ENCODE results near the gene GSTO2.
"Not testable (repeated sequence)": the region's sequence is repeated elsewhere in the genome, so short reads cannot be mapped to it uniquely, and the experiment has no call there.

The GSTO2 gene

DNA sequence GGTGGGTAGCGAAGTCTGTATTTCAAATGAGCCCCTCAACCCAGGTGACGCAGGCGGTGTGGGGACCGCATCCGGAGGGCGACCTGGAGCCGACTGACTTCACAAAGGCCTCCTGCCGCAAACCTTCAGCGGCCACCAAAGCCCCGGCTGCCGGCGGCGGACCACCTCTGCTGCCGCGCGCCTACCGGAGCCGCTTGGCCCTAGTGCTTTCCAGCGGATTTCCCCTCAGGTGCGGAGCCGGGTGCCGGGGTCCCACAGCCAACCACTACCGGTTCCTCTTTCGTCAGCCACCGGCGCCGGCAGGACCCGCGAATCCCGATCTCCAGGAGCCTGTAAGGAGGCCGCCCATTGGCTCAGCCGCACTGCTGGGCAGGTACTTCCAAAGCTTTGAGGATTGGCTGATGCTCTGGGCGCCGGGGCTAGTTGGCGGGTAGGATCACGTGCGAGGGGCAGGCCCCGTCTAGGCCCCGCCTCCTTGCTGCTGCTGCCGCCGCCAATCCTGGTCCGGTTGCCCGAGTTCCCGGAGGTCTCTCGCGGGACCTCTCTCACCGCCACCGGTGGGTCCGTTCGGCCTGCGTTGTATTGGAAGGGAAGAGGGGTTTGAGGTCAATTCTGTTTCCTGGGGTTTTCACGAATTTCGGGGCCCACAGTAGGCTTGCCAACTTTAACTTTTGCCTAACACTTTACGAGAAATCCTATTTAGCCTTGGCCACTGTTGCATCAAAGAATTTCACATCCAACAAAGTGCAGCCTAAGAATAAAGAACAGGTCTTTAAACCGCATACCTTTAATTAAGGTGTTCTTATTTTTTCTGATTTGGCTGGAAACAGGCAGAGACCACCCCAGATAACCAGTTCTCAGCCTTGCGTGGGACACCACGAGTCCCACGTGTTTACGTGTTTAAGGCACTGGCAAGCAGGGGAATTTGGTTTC is at the start of gene GSTO2:
Gene GSTO2 (plus strand): TSS at position 472 of the 933 bp plus-strand sequence. CDS start 5,732 bp downstream, outside the sequence.
- DNase-seq (ENCODE audit: low read depth): peak; percentile 97

DNA sequence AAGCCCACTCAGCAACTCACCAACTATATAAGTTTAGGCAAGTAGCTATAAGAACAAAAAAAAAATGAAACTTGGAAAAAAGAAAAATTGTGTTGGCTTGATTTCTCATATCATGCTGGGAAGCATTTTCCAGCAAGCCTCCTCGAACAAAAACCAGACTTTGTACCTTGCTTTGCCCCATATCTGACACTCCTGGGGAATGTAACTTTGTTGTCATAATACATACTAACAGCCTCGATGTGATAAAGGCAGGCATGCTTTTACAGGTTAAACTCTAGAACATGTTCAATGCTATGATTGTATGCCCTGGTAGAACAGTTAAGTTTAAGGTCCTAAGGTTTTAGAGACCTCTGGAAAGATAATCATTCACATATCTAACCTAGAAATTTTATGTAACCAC is 48.5 kb upstream of the GSTO2 start:
- DNase-seq (ENCODE audit: low read depth): no peak

DNA sequence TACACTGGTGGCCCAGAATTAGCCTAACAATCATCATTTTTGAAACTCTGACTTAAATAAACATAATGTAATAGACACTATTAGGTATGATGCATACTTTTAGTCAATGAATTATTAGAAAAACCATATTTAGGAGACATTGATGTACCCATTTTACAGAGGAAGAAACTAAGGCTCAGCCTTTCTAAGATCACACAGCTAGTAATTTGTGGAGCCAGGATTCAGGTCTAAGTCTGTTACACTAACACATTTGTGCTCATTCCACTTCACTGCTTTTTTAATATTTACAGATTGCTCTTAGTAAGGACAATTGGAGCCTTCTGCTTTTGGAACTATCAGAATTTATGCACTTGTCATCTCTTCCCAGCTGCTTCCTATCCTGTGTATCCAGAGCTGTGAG is 45.7 kb upstream of the GSTO2 start:
- DNase-seq (ENCODE audit: low read depth): no peak

DNA sequence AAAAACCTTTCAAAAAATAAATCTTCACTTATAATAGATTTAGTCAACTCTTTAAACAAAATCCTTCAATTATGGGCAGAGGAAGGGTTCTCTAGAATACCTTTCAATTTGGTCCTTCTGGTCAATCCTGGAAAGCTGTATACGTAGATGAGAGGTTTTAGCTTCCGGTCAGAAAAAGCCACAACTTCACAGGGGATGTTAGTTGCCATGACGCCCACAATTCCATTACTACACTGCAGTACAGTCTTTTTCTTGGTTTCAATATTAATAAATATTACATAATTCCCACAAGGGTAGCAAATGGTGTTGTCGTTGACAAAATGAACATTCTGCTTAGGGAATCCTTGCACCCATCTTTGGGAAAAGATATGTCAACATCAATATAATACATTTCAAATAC is 38.5 kb upstream of the GSTO2 start:
- no peak for DNase-seq (ENCODE audit: low read depth)

DNA sequence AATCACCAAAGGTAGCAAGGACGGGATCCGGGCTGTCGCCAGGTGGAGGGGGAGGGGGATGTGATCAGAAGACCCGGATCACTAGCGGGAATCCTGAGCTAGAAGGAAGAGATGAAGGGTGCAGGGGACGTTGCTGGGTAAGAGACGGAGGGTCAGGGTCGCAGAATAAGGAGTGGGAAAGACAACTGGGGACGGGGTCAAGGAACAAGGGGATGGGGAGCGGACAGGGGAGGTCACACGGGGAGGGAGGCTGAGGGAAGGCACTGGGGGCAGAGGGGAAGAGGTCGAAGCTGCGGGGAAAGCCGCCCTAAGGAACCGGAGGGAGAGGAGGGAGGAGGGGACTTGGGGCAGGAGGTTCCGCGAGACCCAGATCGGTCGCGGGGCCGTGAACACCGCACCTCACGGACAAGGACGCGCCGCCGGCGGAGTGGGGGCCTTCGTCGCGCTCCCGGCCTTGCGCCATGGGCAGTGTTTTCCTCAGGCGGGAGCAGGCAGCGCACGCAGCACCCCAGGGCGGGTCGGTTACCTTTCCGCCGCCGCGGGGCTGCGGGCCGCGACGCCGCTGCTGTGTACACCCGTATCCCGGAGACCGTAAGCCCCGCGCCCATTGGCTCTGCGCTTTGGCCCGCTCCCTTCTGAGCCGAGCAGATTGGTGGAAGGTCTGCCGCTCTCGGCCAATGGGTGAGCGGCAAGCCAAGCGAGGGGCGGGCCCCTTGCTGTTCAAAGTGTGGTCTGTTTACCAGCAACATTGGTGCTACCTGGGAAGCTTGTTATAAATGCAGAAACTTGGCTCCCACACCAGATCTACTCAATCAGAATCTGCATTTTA is 37.0 kb upstream of the GSTO2 start, which contains the start of gene CFAP43:
Gene CFAP43 (minus strand): TSS at position 581 of the 829 bp plus-strand sequence. CDS start 118 bp downstream, at position 463.
- DNase-seq (ENCODE audit: low read depth): peak; percentile 98

DNA sequence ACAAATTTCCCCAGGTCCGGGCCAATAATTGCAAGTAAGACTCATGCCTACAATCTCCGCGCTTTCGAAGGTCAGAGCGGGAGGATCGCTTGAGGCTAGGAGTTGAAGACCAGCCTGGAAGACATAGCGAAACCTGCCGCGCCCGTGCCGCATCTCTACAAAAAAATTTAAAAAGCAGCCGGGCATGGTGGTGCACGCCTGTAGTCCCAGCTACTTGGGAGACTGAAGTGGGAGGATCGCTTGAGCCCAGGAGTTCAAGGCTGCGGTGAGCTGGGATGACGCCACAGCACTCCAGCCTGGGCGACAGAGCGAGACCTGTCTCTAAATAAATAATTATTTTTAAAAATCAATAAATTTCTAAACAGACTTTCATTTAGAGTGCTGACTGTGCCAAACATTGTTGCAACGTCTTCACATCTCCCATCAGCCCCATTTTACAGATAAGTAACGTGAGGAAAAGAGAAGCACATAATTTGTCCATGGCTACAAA is 36.3 kb upstream of the GSTO2 start:
- no peak for DNase-seq (ENCODE audit: low read depth)

DNA sequence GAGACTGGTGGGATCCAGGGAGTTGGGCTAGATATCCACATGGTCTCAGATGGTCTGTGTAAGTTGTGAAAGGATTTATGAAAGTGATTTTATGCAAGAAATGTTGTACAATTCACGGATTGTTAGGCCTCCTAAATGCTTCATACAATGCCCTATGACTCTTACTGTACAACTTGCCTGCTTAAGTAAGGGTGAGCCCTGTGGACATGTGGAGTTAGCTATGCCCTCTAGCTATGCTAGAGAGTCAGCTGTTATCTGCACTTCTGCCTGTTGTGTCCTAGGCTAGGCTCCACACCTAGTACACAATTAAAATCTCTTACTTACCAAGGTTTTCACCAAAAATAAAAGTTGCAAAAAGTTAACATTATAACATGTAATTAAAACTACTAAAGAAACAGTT is 35.2 kb upstream of the GSTO2 start:
- DNase-seq (ENCODE audit: low read depth): no peak

DNA sequence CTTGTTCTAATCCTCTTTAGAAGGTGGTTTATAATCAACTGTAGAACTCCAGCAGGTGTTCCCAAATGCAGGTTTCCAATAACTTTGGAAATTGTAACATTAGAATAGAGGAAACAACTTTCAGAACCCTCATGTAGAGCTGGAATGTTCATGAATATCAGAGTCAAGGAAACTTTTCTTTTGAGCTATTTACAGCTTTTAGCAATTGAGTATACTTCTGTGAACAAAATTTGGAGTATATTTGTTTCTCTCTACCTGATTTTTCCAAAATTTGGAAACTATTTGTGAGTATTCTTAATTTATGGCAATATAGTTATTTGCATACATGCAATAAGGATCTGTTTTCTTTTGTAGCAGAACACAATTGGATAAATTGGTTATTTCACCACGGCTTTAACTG is 34.0 kb upstream of the GSTO2 start:
- DNase-seq (ENCODE audit: low read depth): no peak

DNA sequence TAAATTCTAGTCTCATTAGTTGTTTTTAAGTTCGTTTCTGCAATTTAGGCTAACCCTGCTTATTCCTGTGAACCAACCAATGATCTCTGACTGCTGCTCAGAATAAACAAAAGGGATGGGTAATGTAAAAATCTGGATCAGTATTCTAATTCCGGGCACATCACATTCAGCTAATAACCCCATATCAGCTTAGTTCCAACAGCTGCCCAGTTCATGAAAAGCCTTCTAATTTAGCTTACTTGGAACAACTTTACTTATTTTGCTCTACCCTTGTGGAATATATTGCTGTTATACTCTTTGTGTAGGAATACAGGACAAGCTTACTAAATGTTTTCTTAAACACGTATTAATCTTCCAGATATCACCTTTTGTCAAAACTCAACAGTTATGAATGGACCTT is 33.2 kb upstream of the GSTO2 start:
- no peak for DNase-seq (ENCODE audit: low read depth)

DNA sequence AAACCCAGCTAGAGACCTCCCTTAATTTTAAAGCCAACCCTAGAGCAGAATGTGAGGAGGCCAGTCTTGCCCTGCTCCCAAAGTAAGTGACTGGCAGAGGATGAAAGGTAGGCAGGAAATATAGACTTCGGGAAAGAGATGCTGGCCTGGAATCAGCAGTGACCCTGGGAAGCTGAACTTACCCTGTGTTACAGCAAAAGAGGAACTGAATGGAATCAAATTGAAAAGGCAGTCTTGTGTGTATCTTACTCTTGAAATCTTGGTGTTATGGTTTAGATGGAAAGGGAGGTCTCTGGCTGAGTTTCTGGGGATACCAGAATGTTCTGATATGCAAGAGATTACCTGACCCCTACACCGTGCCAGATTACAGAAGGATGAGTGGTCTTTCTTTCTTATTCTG is 28.9 kb upstream of the GSTO2 start:
- no peak for DNase-seq (ENCODE audit: low read depth)

DNA sequence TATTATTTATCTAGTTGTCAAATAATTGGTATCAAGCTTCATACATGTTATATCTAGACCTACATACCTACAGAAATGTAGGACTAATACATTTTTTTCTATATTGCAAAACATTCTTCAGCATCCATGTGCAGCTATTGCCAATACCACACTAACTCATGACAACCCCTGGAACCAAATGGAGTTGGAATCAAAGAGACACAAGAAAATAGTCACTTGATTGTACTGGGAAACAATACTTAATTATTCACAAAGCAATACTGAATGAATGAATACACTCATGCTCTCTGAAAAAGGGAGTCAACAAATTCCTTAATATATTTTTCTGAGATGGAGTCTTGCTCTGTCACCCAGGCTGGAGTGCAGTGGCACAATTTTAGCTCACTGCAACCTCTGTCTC is 26.4 kb upstream of the GSTO2 start:
- no peak for DNase-seq (ENCODE audit: low read depth)

DNA sequence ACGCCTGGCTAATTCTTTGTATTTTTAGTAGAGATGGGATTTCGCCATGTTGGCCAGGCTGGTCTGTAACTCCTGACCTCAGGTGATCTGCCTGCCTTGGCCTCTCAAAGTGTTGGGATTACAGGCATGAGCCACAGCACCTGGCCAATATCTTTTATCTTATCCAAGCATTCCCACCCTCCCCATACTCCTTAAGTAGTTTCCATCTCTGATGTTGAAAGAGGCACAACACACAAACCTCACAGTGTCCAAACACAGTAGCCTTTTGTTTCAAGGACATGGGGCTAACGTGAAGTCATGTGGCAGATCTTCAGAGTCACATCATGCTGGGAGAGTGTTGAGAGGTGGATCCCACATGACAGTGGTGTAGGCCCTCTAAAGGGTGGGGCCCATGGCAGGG is 26.0 kb upstream of the GSTO2 start:
- DNase-seq (ENCODE audit: low read depth): not testable (repeated sequence)

DNA sequence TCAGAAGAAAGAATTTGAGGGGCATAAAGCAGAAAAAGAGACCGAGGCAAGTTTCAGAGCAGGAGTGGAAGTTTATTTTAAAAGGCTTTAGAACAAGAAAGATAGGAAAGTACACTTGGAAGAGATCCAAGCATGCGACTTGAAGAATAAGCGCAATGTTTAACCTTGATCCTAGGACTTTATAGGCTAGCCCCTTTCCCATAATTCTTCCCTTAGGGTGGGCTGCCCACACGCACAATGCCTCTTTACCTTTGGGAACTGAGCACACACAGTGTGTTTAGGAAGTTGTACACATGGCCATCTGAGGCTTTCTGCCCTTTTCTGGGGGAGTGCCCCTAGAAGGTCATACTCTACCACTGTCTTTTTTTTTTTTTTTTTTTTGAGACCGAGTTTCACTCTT is 25.5 kb upstream of the GSTO2 start:
- DNase-seq (ENCODE audit: low read depth): no peak

DNA sequence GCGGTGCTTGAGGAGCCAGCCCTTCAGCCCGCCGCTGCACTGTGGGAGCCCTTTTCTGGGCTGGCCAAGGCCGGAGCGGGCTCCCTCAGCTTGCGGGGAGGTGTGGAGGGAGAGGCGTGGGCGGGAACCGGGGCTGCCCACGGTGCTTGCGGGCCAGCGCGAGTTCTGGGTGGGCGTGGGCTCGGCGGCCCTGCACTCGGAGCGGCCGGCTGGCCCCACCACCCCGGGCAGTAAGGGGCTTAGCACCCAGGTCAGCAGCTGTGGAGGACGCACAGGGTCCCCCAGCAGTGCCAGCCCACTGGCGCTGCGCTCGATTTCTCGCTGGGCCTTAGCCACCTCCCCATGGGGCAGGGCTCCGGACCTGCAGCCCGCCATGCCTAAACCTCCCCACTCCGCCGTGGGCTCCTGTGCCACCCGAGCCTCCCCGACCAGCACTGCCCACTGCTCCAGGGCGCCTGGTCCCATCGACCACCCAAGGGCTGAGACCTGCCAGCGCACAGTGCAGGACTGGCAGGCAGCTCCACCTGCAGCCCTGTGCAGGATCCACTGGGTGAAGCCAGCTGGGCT is 23.8 kb upstream of the GSTO2 start:
- no peak for DNase-seq (ENCODE audit: low read depth)

DNA sequence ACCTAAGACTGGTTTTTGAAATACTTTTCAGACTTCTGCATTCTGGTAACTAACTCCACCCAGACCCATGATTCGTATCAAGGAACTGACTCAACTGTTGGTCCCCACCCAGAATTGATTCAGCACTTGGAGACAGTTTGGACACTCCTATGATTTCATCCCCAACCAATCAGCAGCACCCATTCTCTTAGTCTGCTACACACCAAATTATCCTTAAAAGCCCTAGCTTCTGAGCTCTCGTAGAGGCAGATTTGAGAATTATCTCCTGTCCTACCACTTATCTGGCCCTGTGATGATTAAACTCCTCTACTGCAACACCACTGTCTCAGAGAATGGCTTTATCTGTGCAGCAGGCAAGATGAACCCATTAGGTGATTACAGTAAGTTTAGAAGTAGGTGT is 22.0 kb upstream of the GSTO2 start:
- no peak for DNase-seq (ENCODE audit: low read depth)

DNA sequence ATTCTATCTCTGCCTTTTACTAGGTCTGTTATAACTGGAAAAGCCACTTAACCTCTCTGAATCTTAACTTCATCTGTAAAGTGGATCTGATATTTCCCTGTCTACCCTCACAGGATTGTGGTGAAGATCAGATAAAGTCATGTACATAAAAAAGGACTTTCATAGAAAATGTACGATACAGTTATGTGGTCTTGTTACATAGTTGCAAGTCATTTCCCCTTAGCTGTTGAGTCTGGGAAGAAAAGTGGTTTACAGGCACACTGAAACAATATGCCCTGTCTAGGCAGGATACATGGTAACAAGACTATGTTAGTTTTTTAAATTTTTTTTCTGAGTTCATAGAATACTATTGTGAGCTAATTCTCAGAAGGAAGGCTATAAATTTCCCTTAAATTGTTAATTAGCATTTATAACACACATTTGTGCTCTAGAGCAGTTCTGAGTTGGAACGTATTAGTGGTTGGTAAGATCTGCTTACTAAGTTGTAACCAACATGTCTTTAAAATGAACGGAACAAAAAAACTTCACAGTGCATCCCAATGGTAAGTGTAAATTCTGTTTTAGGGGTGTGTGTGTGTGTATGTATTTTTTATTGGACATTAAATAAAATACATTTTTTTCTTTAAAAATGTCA is 21.4 kb upstream of the GSTO2 start:
- no peak for DNase-seq (ENCODE audit: low read depth)

DNA sequence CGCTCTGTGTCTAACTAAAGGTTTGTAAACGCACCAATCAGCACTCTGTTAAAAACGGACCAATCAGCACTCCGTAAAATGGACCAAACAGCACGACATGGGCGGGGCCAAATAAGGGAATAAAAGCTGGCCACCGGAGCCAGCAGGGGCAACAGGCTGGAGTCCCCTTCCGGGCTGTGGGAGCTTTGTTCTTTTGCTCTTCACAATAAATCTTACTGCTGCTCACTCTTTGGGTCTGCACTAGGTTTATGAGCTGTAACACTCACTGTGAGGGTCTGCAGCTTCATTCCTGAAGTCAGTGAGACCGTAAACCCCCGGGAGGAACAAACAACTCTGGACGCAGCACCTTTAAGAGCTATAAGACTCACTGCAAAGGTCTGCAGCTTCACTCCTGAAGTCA is 20.1 kb upstream of the GSTO2 start:
- DNase-seq (ENCODE audit: low read depth): not testable (repeated sequence)

DNA sequence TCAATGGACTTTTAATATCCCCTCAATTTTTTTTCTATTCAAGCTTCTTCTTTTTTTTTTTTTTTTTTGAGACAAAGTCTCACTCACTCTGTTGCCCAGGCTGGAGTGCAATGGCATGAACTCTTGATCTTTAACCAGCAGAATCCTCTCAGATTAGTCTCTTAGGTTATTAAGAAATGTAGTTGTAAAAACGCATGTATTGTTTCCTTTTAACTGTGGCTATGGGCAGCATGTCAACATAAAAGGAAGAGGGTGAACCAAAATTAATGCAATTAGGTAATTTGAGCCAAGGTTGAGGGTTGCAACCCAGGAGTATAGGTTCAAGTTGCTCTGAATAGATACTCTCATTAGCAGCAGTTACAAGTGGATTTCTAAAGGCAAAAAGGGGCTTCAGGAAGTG is 18.6 kb upstream of the GSTO2 start:
- DNase-seq (ENCODE audit: low read depth): no peak

DNA sequence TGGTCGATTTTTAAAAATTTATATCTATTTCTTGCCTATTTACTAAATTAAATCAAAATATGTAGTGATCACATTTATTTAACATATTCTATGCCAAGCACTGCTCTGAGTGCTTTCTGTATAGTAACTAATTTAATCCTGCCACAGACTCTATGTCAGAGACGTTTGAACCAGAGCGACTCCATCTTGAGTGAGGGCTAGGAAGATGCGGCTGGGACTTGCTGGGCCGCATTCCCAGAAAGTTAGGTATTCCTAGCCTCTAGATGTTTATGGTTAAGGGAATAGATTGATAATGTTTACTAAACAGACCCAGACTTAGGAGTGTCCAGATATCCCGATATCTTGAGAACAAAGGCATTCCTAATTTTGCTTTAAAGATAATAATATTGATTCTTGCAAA is 17.5 kb upstream of the GSTO2 start:
- no peak for DNase-seq (ENCODE audit: low read depth)

DNA sequence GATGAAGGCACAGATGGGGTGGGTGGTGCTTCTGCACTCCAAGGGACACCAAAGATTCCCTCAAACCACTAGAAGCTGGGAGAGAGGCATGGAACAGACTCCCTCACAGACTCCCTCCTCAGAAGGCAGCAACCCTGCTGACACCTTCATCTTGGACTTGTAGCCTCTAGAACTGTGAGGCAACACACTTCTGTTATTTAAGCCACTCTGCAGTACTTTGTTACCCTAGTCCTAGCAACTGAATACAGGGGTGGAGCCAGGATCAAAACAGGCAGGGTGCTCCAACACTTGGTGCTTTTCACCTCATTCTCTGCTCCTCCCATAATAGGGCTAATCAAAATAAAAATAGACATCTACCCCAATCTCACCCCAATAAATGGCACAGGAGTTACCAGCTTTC is 16.6 kb upstream of the GSTO2 start:
- DNase-seq (ENCODE audit: low read depth): no peak

DNA sequence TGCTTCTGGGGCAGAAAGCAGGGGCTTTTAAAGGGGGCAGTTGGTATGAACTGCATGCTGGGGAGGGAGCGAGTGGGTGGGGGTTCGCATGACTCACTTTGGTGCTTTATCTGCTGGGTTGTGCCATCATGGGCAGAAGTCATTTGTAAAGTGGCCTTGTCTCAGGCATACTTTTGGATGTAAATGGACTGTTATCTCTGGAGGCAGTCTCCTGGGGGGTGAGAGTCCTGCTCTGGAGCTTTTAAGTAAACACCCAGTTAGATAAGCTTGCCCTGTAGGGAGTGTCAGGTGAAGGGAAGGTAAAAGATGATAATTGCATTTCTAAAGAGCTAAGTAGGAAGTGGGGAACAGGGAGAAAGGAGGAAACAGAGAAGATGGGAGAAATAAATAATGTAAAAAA is 15.9 kb upstream of the GSTO2 start:
- DNase-seq (ENCODE audit: low read depth): no peak

Data from activated T-helper 9 cell treated with anti-CD3 and anti-CD28 coated beads, Interleukin-2, amount 50 U/mL, for 16 hours (primary cell).